DMS114 treated with DMSO at 0.1 percent for 48 hours (cell line): Measurements from ENCODE around the gene SYN1.

Source experiments
- DNase-seq: peaks from one replicate; lab custom pipeline; 2025; ENCODE audit not compliant: unreplicated experiment; lab: John Stamatoyannopoulos, UW

Gene SYN1

GRCh38 chrX:47597222-47597621 lies 22.4 kb downstream of the SYN1 start:
- no peak for DNase-seq

GRCh38 chrX:47596256-47596655 lies 23.4 kb downstream of the SYN1 start:
- no peak for DNase-seq

GRCh38 chrX:47595716-47596251 lies 23.9 kb downstream of the SYN1 start:
- no peak for DNase-seq

GRCh38 chrX:47593522-47593921 lies 26.1 kb downstream of the SYN1 start:
- DNase-seq = no peak

- DNase-seq = no peak
Measured at GRCh38 chrX:47590984-47591383, 28.7 kb downstream of the SYN1 start.

- DNase-seq = no peak
Measured at GRCh38 chrX:47587906-47588735, 31.5 kb downstream of the SYN1 start.

- no peak for DNase-seq
Measured at GRCh38 chrX:47587091-47587891, 32.4 kb downstream of the SYN1 start.

GRCh38 chrX:47586043-47586787 lies 33.4 kb downstream of the SYN1 start:
- DNase-seq = no peak

- DNase-seq = no peak
Measured at GRCh38 chrX:47585273-47585672, 34.4 kb downstream of the SYN1 start.

- no peak for DNase-seq
Measured at GRCh38 chrX:47584714-47585113, 34.9 kb downstream of the SYN1 start.

- DNase-seq = no peak
Measured at GRCh38 chrX:47583240-47583861, 36.3 kb downstream of the SYN1 start.

GRCh38 chrX:47581731-47582647 lies 37.7 kb downstream of the SYN1 start, which contains the start of gene TIMP1:
Gene TIMP1 (plus strand): TSS chrX:47582436. CDS start chrX:47583416, 980 bp downstream.
- no peak for DNase-seq

- DNase-seq = no peak
Measured at GRCh38 chrX:47579537-47579936, 40.1 kb downstream of the SYN1 start.

GRCh38 chrX:47578692-47579091 lies 41.0 kb downstream of the SYN1 start:
- DNase-seq = no peak

GRCh38 chrX:47577901-47578300 lies 41.8 kb downstream of the SYN1 start:
- no peak for DNase-seq

- no peak for DNase-seq
Measured at GRCh38 chrX:47577424-47577823, 42.2 kb downstream of the SYN1 start.

- no peak for DNase-seq
Measured at GRCh38 chrX:47576021-47576898, 43.4 kb downstream of the SYN1 start.

GRCh38 chrX:47574547-47575301 lies 44.9 kb downstream of the SYN1 start:
- no peak for DNase-seq
